Measurements from ENCODE around the gene AFG1L. TPM values are rescaled to one million over a fixed set of nuclear protein-coding genes. Genes with fewer than 3 reads are reported as not detected.

Gene AFG1L
- total RNA-seq, 3 donors from 2014 or later = 8.4 to 11.7 (median 10.6) TPM

DNA sequence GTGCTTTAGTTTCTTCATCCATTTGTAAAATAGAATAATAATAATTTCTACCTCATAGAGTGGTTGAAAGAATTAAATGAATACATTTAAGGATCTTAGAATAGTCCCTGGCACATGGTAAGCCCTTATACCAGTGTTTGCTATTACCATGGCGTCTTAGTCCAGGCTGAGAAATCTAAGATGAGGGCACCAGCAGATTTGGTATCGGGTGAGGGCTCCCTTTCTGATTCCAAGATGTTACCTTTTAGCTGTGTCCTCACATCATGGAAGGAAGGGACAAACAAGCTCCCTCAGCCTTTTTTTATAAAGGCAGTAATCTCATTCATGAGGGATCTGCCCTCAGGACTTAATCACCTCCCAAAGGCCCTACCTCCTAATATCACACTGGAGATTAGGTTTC lies 141.9 kb downstream of the AFG1L start:
- TF ChIP-seq, protein P1, sequence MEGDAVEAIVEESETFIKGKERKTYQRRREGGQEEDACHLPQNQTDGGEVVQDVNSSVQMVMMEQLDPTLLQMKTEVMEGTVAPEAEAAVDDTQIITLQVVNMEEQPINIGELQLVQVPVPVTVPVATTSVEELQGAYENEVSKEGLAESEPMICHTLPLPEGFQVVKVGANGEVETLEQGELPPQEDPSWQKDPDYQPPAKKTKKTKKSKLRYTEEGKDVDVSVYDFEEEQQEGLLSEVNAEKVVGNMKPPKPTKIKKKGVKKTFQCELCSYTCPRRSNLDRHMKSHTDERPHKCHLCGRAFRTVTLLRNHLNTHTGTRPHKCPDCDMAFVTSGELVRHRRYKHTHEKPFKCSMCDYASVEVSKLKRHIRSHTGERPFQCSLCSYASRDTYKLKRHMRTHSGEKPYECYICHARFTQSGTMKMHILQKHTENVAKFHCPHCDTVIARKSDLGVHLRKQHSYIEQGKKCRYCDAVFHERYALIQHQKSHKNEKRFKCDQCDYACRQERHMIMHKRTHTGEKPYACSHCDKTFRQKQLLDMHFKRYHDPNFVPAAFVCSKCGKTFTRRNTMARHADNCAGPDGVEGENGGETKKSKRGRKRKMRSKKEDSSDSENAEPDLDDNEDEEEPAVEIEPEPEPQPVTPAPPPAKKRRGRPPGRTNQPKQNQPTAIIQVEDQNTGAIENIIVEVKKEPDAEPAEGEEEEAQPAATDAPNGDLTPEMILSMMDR (IDR thresholded peaks at IDR 0.05) = no peak
- H3K4me3 ChIP-seq = no peak overlapping the region
- no peak for ATAC-seq
- H3K36me3 ChIP-seq (ENCODE audit: low read depth) = no peaks in the 10 kb centered on the region
- H3K9me3 ChIP-seq = no peaks in the 10 kb centered on the region
- no peak for DNase-seq
- intact Hi-C loops (cut with DNase I, micrococcal nuclease) = no loop called here
- H3K4me1 ChIP-seq (ENCODE audit: low read depth) = no peaks in the 10 kb centered on the region

DNA sequence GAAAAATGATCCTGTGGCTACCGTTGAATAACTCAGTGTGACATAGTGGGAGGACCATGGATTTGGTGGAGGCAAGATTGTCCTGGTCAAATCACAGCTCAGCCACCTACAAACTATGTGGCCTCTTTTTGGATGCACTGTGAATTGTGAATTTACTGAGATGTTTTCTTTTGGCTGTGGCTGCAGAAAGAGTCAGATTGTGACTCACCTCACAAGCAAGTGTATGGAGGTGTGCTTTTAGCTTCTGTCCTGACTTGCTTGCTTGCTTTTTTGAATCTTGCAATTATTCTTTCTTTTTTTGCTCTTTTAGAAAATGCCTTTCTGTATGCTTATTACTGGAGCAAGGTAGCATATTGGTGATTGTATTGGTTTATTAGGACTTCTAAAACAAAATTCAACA lies 143.0 kb downstream of the AFG1L start:
- no peak overlapping the region for H3K4me3 ChIP-seq
- no peaks in the 10 kb centered on the region for H3K4me1 ChIP-seq (ENCODE audit: low read depth)
- intact Hi-C loops (cut with DNase I, micrococcal nuclease) = no loop called here
- no peaks in the 10 kb centered on the region for H3K9me3 ChIP-seq
- DNase-seq (no peak), ATAC-seq (no peak)
- H3K36me3 ChIP-seq (ENCODE audit: low read depth) = no peaks in the 10 kb centered on the region
- TF ChIP-seq, protein P1 (IDR thresholded peaks at IDR 0.05) = no peak

DNA sequence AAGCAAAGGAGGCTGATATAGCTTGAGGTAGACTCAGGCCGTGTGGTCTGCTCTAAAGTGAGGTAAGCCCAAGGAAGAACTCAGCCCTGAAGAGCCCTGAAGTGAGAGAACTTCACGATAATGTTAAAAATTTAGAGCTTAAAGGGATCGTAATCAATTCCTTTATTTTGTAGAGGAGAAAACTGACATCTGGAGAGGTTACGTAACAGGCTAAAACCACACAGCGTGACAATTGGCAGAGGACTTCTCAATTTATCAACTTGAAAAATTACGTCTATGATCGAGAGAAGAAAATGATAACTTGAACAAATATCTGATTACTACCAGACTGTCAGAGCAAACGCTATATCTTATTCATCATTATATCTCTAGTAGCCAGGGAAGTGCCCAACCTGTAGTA lies 144.1 kb downstream of the AFG1L start:
- H3K36me3 ChIP-seq (ENCODE audit: low read depth) = no peaks in the 10 kb centered on the region
- TF ChIP-seq, protein P1 (IDR thresholded peaks at IDR 0.05) = no peak
- intact Hi-C loops (cut with DNase I, micrococcal nuclease) = no loop called here
- ATAC-seq (no peak), DNase-seq (no peak)
- H3K4me1 ChIP-seq (ENCODE audit: low read depth) = no peaks in the 10 kb centered on the region
- H3K9me3 ChIP-seq = no peaks in the 10 kb centered on the region
- H3K4me3 ChIP-seq = no peak overlapping the region

DNA sequence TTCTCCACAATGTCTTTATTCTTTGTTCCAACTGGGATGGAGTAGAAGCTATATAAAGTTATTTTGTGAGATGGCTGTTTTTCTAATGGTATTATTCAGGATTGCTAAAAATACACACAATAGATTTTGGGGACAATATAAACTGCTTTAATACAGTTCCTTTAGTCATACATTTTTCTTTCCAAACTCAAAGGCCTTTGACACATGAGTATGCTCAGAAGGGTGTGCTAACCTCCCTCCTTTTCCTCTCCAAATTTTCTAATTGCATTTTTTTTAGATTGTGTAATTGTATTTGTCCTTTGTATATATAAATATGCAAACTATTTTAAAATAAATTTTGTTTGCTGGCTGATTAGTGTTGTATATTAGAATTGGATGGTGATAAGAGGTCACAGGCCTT lies 146.3 kb downstream of the AFG1L start:
- DNase-seq (no peak), ATAC-seq (no peak)
- no peaks in the 10 kb centered on the region for H3K4me1 ChIP-seq (ENCODE audit: low read depth)
- no peak overlapping the region for H3K4me3 ChIP-seq
- H3K36me3 ChIP-seq (ENCODE audit: low read depth) = no peaks in the 10 kb centered on the region
- no peaks in the 10 kb centered on the region for H3K9me3 ChIP-seq
- intact Hi-C loops (cut with DNase I, micrococcal nuclease) = no loop called here
- TF ChIP-seq, protein P1 (IDR thresholded peaks at IDR 0.05) = no peak

DNA sequence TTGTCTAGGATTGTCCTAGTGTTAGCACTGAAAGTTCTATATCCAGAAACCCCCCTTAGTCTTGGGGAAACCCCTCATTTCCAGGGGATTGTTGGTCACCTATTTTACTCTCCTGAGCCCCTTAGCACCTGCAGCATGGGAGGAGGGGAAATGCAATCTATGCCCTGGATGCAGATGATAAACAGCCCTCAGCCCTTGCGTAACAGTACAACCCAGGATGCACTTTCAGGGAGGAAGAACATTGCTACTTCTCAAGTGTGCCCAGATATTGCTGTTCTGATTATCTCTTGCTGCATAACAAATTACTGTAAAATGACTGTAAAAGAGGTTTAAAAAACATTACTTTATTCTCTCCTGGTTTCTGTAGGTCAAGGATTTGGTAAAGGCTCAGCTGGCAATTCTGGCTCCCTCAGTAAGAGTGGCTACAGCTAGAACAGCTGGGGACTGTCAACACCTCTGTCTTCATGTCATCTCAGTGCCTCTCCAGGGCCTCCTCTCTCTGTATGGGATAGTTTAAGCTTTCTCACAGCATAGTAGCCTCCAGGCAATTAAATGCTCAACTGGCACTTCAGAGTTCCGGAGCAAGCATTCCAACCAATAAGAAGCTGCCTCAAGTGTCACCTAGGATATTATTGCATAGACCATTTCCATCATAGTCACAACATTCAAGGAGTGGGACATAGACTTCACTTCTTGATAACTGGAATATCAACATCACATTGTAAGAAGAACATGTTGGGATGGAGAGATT lies 148.1 kb downstream of the AFG1L start:
- H3K4me1 ChIP-seq (ENCODE audit: low read depth) = no peaks in the 10 kb centered on the region
- H3K4me3 ChIP-seq = no peak overlapping the region
- DNase-seq (no peak), ATAC-seq (no peak)
- TF ChIP-seq, protein P1 (IDR thresholded peaks at IDR 0.05) = no peak
- intact Hi-C loops (cut with DNase I, micrococcal nuclease) = no loop called here
- no peaks in the 10 kb centered on the region for H3K36me3 ChIP-seq (ENCODE audit: low read depth)
- no peaks in the 10 kb centered on the region for H3K9me3 ChIP-seq
